K562 (cell line): ENCODE results near the gene OR2Y1.

Experiments used
- ADNP ChIP-seq: fragments of 200-800 bp; sonication (Bioruptor generic); IDR thresholded peaks from 2 replicates; pipeline ENCODE4 v1.6.1; 2016; ENCODE audit warnings: missing genetic modification characterization, missing compliant biosample characterization
- ELK1 ChIP-seq: sonication (generic); formaldehyde crosslinking; IDR thresholded peaks from 2 replicates; pipeline ENCODE4 v1.8.1; 2022; ENCODE audit warnings: missing genetic modification reagents
- FOSL1 ChIP-seq: fragments of 200-800 bp; sonication (Bioruptor generic); conservative IDR thresholded peaks from 2 replicates; pipeline ENCODE4 v1.6.1; 2016; ENCODE audit warnings: missing genetic modification characterization, missing compliant biosample characterization
- HNRNPH1 ChIP-seq: fragments of 200-400 bp; formaldehyde crosslinking; optimal IDR thresholded peaks from 2 replicates; pipeline ENCODE3; 2017; ENCODE audit warnings: low read depth, mild to moderate bottlenecking, low read length, moderate library complexity
- PATZ1 ChIP-seq: fragments of 250-450 bp; sonication (Bioruptor Pico); IDR thresholded peaks from 2 replicates; pipeline ENCODE4 v1.5.0; 2020; ENCODE audit warnings: mild to moderate bottlenecking, borderline replicate concordance
- POLR2A ChIP-seq: fragments of 450-650 bp; conservative IDR thresholded peaks from 2 replicates; pipeline ENCODE4 v1.6.1; 2016
- POLR2AphosphoS5 ChIP-seq: IDR thresholded peaks from 2 replicates; pipeline ENCODE4 v1.6.1; 2011; ENCODE audit warnings: mild to moderate bottlenecking, low read depth, low read length, moderate library complexity; ENCODE audit not compliant: control insufficient read depth, insufficient read depth
- RFX7 ChIP-seq: fragments of 250-450 bp; sonication (Bioruptor Pico); IDR thresholded peaks from 2 replicates; pipeline ENCODE4 v1.5.1; 2021; ENCODE audit warnings: mild to moderate bottlenecking
- ZC3H4 ChIP-seq: sonication (generic); formaldehyde crosslinking; IDR thresholded peaks from 2 replicates; pipeline ENCODE4 v1.9.0; 2021; ENCODE audit warnings: missing genetic modification reagents, borderline replicate concordance
- ZNF24 ChIP-seq: fragments of 450-650 bp; IDR thresholded peaks from 2 replicates; pipeline ENCODE4 v1.6.1; 2016
- ZNF274 ChIP-seq: IDR thresholded peaks from 2 replicates; pipeline ENCODE4 v1.6.1; 2011; ENCODE audit warnings: low read depth, mild to moderate bottlenecking, low read length, moderate library complexity, borderline replicate concordance
- TF ChIP-seq, protein P1 (sequence below), 3 experiments: IDR thresholded peaks in 2 of 3; conservative IDR thresholded peaks in 1 of 3; 2 replicates each; pipeline ENCODE4 v1.5.1; 2011 to 2012; ENCODE audit warnings: low read length in 3 of 3, mild to moderate bottlenecking in 3 of 3, control low read depth in 2 of 3, improper control_type of control experiment in 1 of 3, inconsistent platforms in 1 of 3, low read depth in 1 of 3, mixed read lengths in 1 of 3, moderate library complexity in 1 of 3; ENCODE audit not compliant: insufficient read depth in 2 of 3

GRCh38 chr5:180699042-180699441 is 40.8 kb downstream of the OR2Y1 start:
- TF ChIP-seq ADNP (tag) (no peak), ZNF274 (no peak), FOSL1 (tag) (no peak), POLR2A (no peak), ELK1 (no peak), HNRNPH1 (no peak), PATZ1 (CRISPR knock-in tag) (no peak), RFX7 (no peak), ZC3H4 (CRISPR knock-in tag) (no peak), ZNF24 (no peak), POLR2AphosphoS5 (no peak)
- TF ChIP-seq, protein P1, sequence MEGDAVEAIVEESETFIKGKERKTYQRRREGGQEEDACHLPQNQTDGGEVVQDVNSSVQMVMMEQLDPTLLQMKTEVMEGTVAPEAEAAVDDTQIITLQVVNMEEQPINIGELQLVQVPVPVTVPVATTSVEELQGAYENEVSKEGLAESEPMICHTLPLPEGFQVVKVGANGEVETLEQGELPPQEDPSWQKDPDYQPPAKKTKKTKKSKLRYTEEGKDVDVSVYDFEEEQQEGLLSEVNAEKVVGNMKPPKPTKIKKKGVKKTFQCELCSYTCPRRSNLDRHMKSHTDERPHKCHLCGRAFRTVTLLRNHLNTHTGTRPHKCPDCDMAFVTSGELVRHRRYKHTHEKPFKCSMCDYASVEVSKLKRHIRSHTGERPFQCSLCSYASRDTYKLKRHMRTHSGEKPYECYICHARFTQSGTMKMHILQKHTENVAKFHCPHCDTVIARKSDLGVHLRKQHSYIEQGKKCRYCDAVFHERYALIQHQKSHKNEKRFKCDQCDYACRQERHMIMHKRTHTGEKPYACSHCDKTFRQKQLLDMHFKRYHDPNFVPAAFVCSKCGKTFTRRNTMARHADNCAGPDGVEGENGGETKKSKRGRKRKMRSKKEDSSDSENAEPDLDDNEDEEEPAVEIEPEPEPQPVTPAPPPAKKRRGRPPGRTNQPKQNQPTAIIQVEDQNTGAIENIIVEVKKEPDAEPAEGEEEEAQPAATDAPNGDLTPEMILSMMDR (IDR thresholded peaks at IDR 0.05 in 2 of 3, conservative IDR thresholded peaks at IDR 0.05 in 1 of 3; ENCODE audit: insufficient read depth in 2 of 3, low read depth in 1 of 3, low read length in 3 of 3) = no peak
